ENCODE results near the gene SNN. TPM values are rescaled to one million over a fixed set of nuclear protein-coding genes. Genes with fewer than 3 reads are reported as not detected.

Gene SNN
- total RNA-seq, 6 experiments from 2014 or later, result 3.5 to 7.9 (median 5.6) TPM

- Histone ChIP-seq H3K27me3 (no peaks in the 10 kb centered on the region), H3K4me3 (no peak overlapping the region), H3K27ac (peak overlapping the region in 1 of 3 donors; percentile 33), H3K9me3 (no peaks in the 10 kb centered on the region), H3K4me1 (peaks cover 0 to 6% (median 0%) of the 10 kb centered on the region in 4 donors), H3K36me3 (no peaks in the 10 kb centered on the region)
- WGBS (ENCODE audit: insufficient coverage, low coverage, low lambda C conversion rate, missing lambda C conversion rate), result 39% methylated on average over 11 of the region's 19 CpGs
- TF ChIP-seq POLR2A (IDR thresholded peaks at IDR 0.05) (no peak), CTCF (IDR thresholded peaks at IDR 0.05) (no peak)
- intact Hi-C loops (cut with DNase I), result no loop called here
- DNase-seq (no peak), ATAC-seq (peak; percentile 9 to 42 (median 23))
These were observed 46.2 kb upstream of the SNN start for GRCh38 chr16:11621920-11622651.

- H3K27me3 ChIP-seq, result no peaks in the 10 kb centered on the region
- ATAC-seq, result no peak
- TF ChIP-seq CTCF (IDR thresholded peaks at IDR 0.05) (no peak), POLR2A (IDR thresholded peaks at IDR 0.05) (no peak)
- peaks cover 0 to 6% (median 0%) of the 10 kb centered on the region in 4 donors for H3K4me1 ChIP-seq
- H3K4me3 ChIP-seq, result no peak overlapping the region
- H3K9me3 ChIP-seq, result no peaks in the 10 kb centered on the region
- no peaks in the 10 kb centered on the region for H3K36me3 ChIP-seq
- intact Hi-C loops (cut with DNase I), result no loop called here
- H3K27ac ChIP-seq, result peak overlapping the region in 1 of 3 donors; percentile 11
- WGBS (ENCODE audit: insufficient coverage, low coverage, low lambda C conversion rate, missing lambda C conversion rate), result 70% methylated on average over 4 of the region's 4 CpGs
- no peak for DNase-seq
These were observed 44.0 kb upstream of the SNN start for GRCh38 chr16:11624205-11624604.

GRCh38 chr16:11624636-11625607 is 43.3 kb upstream of the SNN start:
- WGBS (ENCODE audit: insufficient coverage, low coverage, low lambda C conversion rate, missing lambda C conversion rate), result 77% methylated on average over 13 of the region's 16 CpGs
- no peaks in the 10 kb centered on the region for H3K27me3 ChIP-seq
- H3K9me3 ChIP-seq, result no peaks in the 10 kb centered on the region
- ATAC-seq (peak; percentile 31 to 42 (median 41)), DNase-seq (no peak)
- TF ChIP-seq CTCF (IDR thresholded peaks at IDR 0.05) (no peak), POLR2A (IDR thresholded peaks at IDR 0.05) (no peak)
- no peaks in the 10 kb centered on the region for H3K36me3 ChIP-seq
- no peak overlapping the region for H3K4me3 ChIP-seq
- intact Hi-C loops (cut with DNase I), result no loop called here
- peak overlapping the region in 1 of 3 donors; percentile 3 for H3K27ac ChIP-seq
- H3K4me1 ChIP-seq, result no peaks in the 10 kb centered on the region

- no peaks in the 10 kb centered on the region for H3K27me3 ChIP-seq
- ATAC-seq (no peak), DNase-seq (no peak)
- intact Hi-C loops (cut with DNase I), result no loop called here
- H3K27ac ChIP-seq, result no peak overlapping the region
- no peak for TF ChIP-seq POLR2A (IDR thresholded peaks at IDR 0.05)
- TF ChIP-seq CTCF (IDR thresholded peaks at IDR 0.05), result no peak
- H3K36me3 ChIP-seq, result no peaks in the 10 kb centered on the region
- WGBS (ENCODE audit: insufficient coverage, low coverage, low lambda C conversion rate, missing lambda C conversion rate), result 72% methylated on average over 4 of the region's 4 CpGs
- no peak overlapping the region for H3K4me3 ChIP-seq
- H3K4me1 ChIP-seq, result no peaks in the 10 kb centered on the region
- no peaks in the 10 kb centered on the region for H3K9me3 ChIP-seq
These were observed 42.5 kb upstream of the SNN start for GRCh38 chr16:11625769-11626168.
